HuH-7.5 (cell line): ENCODE data around the gene UTS2R.
A peak's percentile ranks its signal among the peaks of the same experiment; 100 is the strongest.
"Not testable (repeated sequence)": the region's sequence is repeated elsewhere in the genome, so short reads cannot be mapped to it uniquely, and the experiment has no call there.

Source experiments
- DNase-seq: peaks from one replicate; pipeline ENCODE4 v3.0.0; 2011; ENCODE audit warnings: low spot score

The UTS2R gene

GRCh38 chr17:82334204-82334621 lies 37.4 kb upstream of the UTS2R start:
- no peak for DNase-seq

GRCh38 chr17:82334622-82335394 lies 36.8 kb upstream of the UTS2R start:
- no peak for DNase-seq

GRCh38 chr17:82338858-82339633 lies 32.5 kb upstream of the UTS2R start:
- peak; percentile 58 for DNase-seq

GRCh38 chr17:82339634-82340580 lies 31.7 kb upstream of the UTS2R start:
- no peak for DNase-seq

- DNase-seq = no peak
These were observed 29.0 kb upstream of the UTS2R start for GRCh38 chr17:82342361-82343079.

GRCh38 chr17:82343560-82343959 lies 28.0 kb upstream of the UTS2R start:
- DNase-seq = no peak

- DNase-seq = no peak
These were observed 27.2 kb upstream of the UTS2R start for GRCh38 chr17:82344175-82344907.

GRCh38 chr17:82345151-82345976 lies 26.2 kb upstream of the UTS2R start:
- no peak for DNase-seq

- DNase-seq = peak; percentile 74
These were observed 24.9 kb upstream of the UTS2R start for GRCh38 chr17:82346342-82347300.

- not testable (repeated sequence) for DNase-seq
These were observed 23.6 kb upstream of the UTS2R start for GRCh38 chr17:82347994-82348393.

- no peak for DNase-seq
These were observed 23.1 kb upstream of the UTS2R start for GRCh38 chr17:82348434-82348833.

- no peak for DNase-seq
These were observed 22.7 kb upstream of the UTS2R start for GRCh38 chr17:82348866-82349265.

- DNase-seq = no peak
These were observed 22.3 kb upstream of the UTS2R start for GRCh38 chr17:82349287-82349701.

- DNase-seq = no peak
These were observed 21.2 kb upstream of the UTS2R start for GRCh38 chr17:82350182-82351030.

- DNase-seq = no peak
These were observed 20.3 kb upstream of the UTS2R start for GRCh38 chr17:82351254-82351712.

- peak; percentile 81 for DNase-seq
These were observed 19.7 kb upstream of the UTS2R start for GRCh38 chr17:82351713-82352488.

GRCh38 chr17:82353484-82353883 lies 18.1 kb upstream of the UTS2R start:
- no peak for DNase-seq
